GM19238 (cell line): ENCODE measurements around the gene PRKG1.

Source experiments
- DNase-seq: peaks from one replicate; pipeline ENCODE4 v3.0.0; 2011; ENCODE audit warnings: low spot score; ENCODE audit not compliant: insufficient read length

PRKG1 gene

GRCh38 chr10:51874131-51874530 is 799.8 kb downstream of the PRKG1 start:
- no peak for DNase-seq

GRCh38 chr10:51875610-51876009 is 801.3 kb downstream of the PRKG1 start:
- DNase-seq, result no peak

- no peak for DNase-seq
Observed at GRCh38 chr10:51876503-51876902, 802.2 kb downstream of the PRKG1 start.

- DNase-seq, result no peak
Observed at GRCh38 chr10:51876979-51877378, 802.7 kb downstream of the PRKG1 start.

- no peak for DNase-seq
Observed at GRCh38 chr10:51877636-51878035, 803.3 kb downstream of the PRKG1 start.

GRCh38 chr10:51878695-51879094 is 804.4 kb downstream of the PRKG1 start:
- no peak for DNase-seq

GRCh38 chr10:51879238-51879637 is 805.0 kb downstream of the PRKG1 start:
- no peak for DNase-seq

GRCh38 chr10:51881213-51881612 is 806.9 kb downstream of the PRKG1 start:
- no peak for DNase-seq

- no peak for DNase-seq
Observed at GRCh38 chr10:51886438-51887068, 812.3 kb downstream of the PRKG1 start.

- DNase-seq, result no peak
Observed at GRCh38 chr10:51888263-51888662, 814.0 kb downstream of the PRKG1 start.

- no peak for DNase-seq
Observed at GRCh38 chr10:51892313-51892712, 818.0 kb downstream of the PRKG1 start.

- DNase-seq, result no peak
Observed at GRCh38 chr10:51892965-51893658, 818.8 kb downstream of the PRKG1 start.

GRCh38 chr10:51894771-51895578 is 820.7 kb downstream of the PRKG1 start:
- no peak for DNase-seq

- DNase-seq, result no peak
Observed at GRCh38 chr10:51896849-51897248, 822.6 kb downstream of the PRKG1 start.

- no peak for DNase-seq
Observed at GRCh38 chr10:51897560-51897959, 823.3 kb downstream of the PRKG1 start.

- no peak for DNase-seq
Observed at GRCh38 chr10:51900180-51900579, 825.9 kb downstream of the PRKG1 start.

- no peak for DNase-seq
Observed at GRCh38 chr10:51903675-51904074, 829.4 kb downstream of the PRKG1 start.

- no peak for DNase-seq
Observed at GRCh38 chr10:51905032-51905431, 830.7 kb downstream of the PRKG1 start.

GRCh38 chr10:51907361-51907760 is 833.1 kb downstream of the PRKG1 start:
- DNase-seq, result no peak

GRCh38 chr10:51910189-51910588 is 835.9 kb downstream of the PRKG1 start:
- DNase-seq, result no peak

- no peak for DNase-seq
Observed at GRCh38 chr10:51910596-51910995, 836.3 kb downstream of the PRKG1 start.

GRCh38 chr10:51911723-51912122 is 837.4 kb downstream of the PRKG1 start:
- no peak for DNase-seq
